SK-N-DZ (cell line): ENCODE measurements around the gene FAM118A.
"Not testable (repeated sequence)": the region's sequence is repeated elsewhere in the genome, so short reads cannot be mapped to it uniquely, and the experiment has no call there.

Experiments used
- DNase-seq: peaks from one replicate; pipeline ENCODE4 v3.0.0-alpha.2; 2015; ENCODE audit warnings: low spot score

FAM118A gene

DNA sequence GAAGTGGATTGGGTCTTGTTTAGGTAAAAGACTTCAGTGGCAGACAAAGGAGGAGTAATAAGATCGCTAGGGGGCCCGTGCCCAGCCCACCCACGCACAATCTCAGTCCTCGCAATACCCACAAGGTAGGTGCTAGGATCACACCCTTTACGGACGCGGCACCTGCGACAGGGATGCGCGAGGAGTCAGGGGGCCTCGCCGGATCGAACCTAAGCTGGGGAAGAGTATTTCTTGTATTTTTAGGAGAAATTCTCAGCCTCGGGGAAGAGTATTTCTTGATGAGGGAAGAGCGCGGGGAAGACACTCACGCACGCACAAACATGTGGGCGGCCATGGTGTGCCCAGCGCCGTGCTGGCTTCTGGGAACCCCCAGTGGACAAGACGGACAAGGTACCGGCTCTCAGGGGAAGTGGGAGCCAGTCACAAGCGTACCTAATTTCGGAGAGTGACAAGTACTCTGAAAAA lies 745 bp upstream of the FAM118A start:
- no peak for DNase-seq

DNA sequence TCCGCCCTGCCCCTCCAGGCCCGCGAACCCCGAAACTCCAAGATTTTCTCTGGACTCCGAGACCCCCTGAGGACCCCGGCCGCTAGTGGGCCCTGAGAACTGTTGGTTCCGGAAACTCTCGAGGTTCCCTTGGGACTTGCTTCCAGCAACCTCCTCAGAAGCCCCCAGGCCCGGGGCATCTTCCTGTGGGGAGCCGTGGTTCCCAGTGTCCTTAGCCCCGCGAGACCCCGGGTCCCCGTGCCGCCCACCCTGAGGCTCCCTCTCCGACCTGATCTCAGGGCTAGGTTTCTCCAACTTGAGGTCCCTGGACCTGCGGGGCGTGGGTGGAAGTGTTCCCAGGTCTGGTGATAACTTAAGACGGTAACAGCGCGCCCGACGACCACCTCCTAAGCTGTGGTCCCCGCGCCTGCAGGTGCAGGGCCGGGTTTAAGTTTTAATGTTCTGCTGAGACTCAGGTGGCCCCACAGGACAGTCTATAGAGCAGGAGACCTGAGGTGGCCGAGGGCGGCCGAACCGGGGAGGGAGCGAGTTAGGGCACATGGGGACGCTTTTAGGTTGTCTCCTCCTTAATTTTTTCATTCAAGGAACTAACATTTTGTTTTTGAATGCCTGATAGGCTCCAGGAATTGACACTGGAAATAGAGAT lies 720 bp downstream of the FAM118A start:
- no peak for DNase-seq

GRCh38 chr22:45310977-45311531 lies 1.3 kb downstream of the FAM118A start:
- DNase-seq, result no peak

- no peak for DNase-seq
Observed at GRCh38 chr22:45312415-45312814, 2.7 kb downstream of the FAM118A start.

DNA sequence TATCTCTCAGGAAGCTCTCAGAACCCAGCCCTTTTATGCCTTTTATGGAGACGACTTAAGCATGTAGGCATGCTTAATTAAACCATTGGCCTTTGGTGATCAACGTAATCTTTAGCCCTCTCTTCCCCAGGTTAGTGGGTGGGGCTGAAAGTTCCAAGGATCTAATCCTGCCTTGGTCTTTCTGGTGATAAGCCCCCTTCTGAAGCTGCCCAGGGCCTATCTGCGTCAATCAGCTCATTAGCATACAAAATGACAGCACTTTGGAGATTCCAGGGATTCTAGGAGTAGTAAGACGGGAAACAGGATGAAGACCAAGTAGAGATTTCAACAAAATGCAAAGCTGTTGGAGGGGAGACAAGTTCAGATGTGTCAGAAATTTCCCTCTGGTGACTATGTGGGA lies 3.1 kb downstream of the FAM118A start:
- DNase-seq, result no peak

DNA sequence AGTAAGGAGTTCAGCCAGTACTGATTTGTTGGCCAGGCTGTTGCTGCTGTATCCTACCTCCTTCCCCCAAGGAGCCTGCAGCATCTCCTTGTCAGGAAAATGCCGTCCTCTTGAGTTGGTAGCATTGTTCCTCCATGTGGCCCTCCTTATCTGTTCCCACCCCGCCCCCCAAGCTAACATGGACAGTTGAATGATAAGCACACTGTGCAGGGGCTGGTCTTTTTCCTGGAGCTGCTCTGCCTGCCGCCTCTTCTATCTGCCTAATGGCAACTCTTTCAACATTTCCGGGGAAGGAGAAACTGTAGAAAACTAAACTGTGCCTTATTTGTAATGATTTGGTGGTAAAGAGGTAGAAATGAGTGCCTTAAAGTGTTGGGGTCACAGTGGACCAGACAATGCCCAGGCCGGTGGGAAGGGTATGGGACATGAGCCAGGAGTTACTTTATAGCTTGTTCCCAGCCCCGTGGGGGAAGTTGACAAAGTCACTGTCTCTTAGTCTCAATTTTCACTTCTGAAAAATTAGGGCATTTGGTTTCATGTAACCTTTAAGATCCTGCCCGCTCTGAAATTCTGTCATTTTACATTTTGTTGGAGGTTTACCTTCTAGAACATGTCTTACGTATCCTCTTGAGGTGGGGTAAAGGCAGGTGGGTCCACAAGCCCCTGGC lies 4.5 kb downstream of the FAM118A start:
- peak; percentile 36 for DNase-seq

GRCh38 chr22:45314786-45315185 lies 5.1 kb downstream of the FAM118A start:
- no peak for DNase-seq

DNA sequence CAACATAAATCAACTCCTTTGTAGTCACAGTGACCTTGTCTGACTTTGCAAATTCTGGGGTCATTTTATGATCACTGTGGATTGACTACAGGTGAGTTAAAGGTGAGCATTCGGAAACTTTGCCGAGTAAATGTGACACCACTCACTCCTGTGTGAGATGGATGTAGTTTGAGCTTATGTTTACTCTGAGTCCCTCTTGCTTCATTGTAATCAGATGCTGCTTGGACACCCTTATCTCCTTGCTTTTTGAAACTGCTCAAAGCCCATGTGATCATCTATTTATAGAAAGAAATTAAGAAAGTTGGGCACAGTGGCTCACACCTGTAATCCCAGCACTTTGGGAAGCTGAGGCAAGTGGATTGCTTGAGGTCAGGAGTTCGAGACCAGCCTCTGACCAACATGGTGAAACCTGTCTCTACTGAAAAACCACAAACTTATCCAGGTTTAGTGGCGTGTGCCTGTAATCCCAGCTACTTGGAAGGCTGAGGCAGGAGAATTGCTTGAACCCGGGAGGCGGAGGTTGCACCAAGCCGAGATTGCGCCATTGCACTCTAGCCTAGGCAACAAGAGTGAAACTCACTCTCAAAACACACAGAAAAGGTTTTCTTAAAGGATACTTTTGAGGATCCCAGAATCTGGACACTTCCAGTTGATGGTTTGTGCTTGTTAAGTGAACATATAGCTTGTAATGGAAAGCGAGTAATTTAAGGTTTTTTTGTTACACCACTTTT lies 7.2 kb downstream of the FAM118A start:
- DNase-seq, result no peak

DNA sequence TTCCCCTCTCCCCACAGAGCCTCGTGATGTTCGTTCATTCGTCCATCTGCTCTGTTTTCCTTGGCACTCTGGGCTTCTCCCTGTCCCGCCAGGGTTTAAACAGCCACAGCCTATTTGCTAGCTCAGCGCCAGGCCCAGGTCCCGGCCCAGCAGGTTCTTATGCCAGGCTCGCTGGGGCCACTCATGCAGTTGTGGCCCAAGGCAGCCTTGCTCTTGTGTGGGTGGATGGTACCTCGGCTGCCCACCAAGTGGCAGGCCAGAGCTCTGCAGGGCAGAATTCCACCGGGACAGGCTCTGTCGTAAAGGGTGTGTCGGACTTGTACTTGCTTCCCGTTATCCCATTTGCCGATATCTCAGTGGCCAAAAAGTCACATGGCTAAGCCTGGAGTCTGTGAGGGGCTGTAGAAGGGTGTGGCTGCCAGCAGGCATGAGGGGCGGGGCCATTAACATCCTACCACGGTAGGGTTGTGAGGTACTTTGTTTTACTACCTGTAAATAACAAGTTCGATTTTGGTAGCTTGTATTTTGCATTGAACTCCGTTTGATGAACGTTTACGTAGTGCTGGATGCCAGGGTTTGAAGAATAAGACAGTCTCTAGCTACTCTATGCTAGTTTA lies 7.9 kb downstream of the FAM118A start:
- no peak for DNase-seq

DNA sequence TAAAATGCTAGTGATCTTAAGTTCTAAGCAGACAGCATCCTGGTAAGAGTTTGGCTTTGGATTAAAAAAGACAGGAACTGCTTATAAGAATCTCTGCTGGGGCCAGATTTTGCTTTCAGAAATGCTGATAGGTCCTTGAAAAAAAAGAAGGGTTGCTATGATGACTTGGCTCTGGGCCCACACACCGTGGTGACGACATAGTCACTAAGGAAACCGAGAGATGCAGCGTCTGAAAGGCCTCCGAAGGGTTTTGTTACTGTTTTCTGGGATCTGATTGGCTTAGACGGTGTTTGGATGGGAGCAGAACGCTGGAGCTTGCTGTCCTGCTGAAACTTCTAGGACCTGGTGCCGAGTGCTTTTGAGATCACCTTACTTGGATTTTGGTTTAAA lies 8.4 kb downstream of the FAM118A start:
- no peak for DNase-seq

- DNase-seq, result no peak
Observed at GRCh38 chr22:45318558-45319323, 9.0 kb downstream of the FAM118A start.

DNA sequence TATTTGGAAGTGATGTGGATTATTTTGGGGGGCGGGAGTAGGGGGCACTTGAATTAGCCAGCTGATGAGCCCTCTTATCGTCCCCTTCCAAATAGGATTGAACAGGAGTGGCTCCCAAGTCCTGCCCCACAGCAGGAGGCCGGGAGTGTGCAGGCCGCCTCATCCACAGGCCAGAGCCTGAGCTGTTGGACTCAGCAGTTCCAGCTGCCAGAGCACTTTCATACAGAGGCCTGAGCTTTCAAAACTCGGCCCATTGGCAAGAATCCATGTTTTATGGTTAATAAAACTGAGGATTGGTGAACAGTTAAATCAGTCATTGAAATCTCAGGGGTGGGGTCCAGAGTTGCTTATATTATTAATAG lies 9.6 kb downstream of the FAM118A start:
- DNase-seq, result no peak

DNA sequence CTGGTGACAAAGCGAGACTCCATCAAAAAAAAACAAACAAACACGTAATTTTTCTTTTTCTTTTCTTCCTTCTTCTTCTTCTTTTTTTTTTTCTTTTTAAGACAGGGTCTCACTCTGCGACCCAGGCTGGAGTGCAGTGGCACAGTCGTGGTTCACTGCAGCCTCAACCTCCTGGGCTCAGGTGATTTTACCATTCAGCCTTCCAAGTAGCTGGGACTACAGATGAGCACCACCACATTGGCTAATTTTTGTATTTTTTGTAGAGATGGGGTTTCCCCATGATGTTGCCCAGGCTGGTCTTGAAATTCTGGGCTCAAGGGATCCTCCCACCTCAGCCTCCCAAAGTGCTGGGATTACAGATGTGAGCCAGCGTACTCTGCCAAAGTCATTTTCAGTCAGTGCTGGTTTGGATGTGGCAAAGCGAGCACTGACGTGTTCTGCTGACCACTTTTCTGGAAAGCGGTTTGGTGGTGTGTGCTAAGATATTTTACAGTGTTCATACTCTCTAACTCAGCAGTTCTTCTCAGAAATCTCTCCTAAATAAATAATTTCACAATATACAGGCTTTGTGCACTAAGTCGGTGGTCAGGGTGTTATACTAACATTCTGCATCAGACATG lies 10.7 kb downstream of the FAM118A start:
- DNase-seq, result no peak

DNA sequence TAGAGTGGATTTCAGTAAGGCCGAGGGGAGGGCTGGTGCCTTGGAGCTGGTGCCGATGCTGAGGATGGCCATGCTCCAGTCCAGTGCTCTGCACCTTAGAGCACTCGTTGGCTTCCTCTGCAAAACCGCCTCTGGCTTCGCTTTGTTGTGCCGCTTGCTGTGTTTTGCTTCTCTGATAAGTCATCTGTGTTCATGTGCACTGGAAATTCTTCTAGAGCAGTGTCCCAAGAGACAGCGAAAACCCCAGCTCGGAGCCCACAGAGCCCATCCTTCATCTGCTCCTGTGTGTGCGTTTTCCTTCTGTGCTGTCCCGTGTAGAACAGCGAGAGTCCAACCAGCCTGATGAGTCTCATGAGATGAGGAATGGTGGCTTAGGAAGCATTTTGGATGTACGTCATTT lies 12.1 kb downstream of the FAM118A start:
- no peak for DNase-seq

DNA sequence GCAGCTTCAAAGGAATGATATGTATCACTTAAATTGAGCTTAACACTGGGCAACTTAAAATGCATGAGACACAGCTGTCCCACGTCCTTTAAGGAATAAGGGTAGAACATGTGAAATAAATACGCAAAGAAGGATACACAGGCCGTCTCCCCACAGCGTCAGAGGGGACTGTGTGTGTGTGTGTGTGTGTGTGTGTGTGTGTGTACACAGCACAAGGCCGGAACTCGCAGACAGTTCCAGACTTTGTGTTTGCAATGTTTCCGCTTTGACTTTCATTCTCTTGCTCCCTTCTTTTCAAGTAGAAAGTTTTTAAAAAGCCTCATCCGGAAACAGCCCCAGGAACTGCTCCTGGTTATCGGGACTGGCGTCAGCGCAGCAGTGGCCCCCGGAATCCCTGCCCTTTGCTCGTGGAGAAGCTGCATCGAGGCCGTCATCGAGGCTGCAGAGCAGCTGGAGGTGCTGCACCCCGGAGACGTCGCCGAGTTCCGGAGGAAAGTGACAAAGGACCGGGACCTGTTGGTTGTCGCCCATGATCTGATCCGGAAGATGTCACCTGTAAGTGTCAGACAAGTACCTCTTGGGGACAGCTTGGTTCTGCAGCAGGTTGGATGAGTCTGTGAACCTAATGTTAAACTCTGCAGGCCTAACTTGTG lies 13.3 kb downstream of the FAM118A start:
- DNase-seq, result no peak

GRCh38 chr22:45323695-45324094 lies 14.0 kb downstream of the FAM118A start:
- DNase-seq, result no peak

- no peak for DNase-seq
Observed at GRCh38 chr22:45324311-45324711, 14.6 kb downstream of the FAM118A start.

DNA sequence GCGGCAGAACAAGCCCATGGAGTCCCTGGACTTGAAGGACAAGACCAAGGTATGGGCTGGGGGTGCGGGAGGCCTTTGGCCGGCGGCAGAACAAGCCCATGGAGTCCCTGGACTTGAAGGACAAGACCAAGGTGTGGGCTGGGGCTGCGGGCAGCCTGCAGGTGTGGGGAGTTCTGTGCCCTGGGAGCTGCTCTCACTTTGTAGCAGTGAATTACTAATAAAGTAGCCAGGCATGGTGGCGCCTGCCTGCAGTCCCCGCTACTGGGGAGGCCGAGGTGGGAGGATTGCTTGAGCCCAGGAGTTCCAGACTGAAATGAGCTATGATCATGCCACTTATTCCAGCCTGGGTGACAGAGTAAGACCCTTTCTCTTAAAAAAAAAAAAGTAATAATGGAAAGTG lies 18.5 kb downstream of the FAM118A start:
- DNase-seq, result not testable (repeated sequence)

- no peak for DNase-seq
Observed at GRCh38 chr22:45328822-45329529, 19.2 kb downstream of the FAM118A start.

DNA sequence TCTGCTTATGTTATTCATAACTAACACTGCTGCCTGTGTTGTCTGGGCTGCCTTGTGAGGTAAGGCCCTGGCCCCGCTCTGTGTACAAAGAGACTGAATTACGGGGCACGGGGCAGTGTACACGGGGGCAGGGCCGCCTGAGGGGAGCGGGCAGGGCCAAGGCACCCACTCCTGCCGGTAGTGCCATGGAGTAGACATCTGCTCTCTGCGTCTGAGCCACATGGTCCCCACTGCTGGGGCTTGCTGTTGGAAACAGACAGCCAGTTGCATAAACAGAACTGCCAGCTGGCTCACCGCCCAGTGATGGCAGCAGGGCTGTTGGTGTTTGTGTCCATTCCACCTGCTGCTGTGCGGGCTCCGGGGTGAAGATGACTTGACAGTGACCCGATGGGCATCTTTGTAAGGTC lies 19.8 kb downstream of the FAM118A start:
- DNase-seq, result no peak
